Activated CD4-positive, CD25-positive, alpha-beta regulatory T cell treated with anti-CD3 and anti-CD28 coated beads, Interleukin-2, amount 50 U/mL, for 72 hours (primary cell): Measurements from ENCODE around the gene HOXA4.

Experiments used
- DNase-seq: peaks from one replicate; pipeline ENCODE4 v3.0.0; 2021

Gene HOXA4

GRCh38 chr7:27131390-27131819, 848 bp upstream of the HOXA4 start:
- DNase-seq, result no peak

GRCh38 chr7:27129729-27130539, 623 bp downstream of the HOXA4 start:
- DNase-seq, result no peak

GRCh38 chr7:27128776-27129728, 1.5 kb downstream of the HOXA4 start:
- DNase-seq, result no peak

- no peak for DNase-seq
Observed at GRCh38 chr7:27128034-27128433, 2.5 kb downstream of the HOXA4 start.

- no peak for DNase-seq
Observed at GRCh38 chr7:27126596-27127327, 3.8 kb downstream of the HOXA4 start.

- no peak for DNase-seq
Observed at GRCh38 chr7:27125986-27126394, 4.6 kb downstream of the HOXA4 start.

GRCh38 chr7:27124902-27125689, 5.5 kb downstream of the HOXA4 start:
- DNase-seq, result no peak

GRCh38 chr7:27124096-27124901, 6.3 kb downstream of the HOXA4 start:
- no peak for DNase-seq

- no peak for DNase-seq
Observed at GRCh38 chr7:27123477-27124053, 7.0 kb downstream of the HOXA4 start.

- no peak for DNase-seq
Observed at GRCh38 chr7:27123007-27123476, 7.5 kb downstream of the HOXA4 start.

GRCh38 chr7:27122077-27122910, 8.3 kb downstream of the HOXA4 start:
- no peak for DNase-seq

GRCh38 chr7:27121684-27122076, 8.9 kb downstream of the HOXA4 start:
- no peak for DNase-seq

- no peak for DNase-seq
Observed at GRCh38 chr7:27119412-27119911, 11.1 kb downstream of the HOXA4 start.

GRCh38 chr7:27118580-27118979, 12.0 kb downstream of the HOXA4 start:
- DNase-seq, result no peak

- no peak for DNase-seq
Observed at GRCh38 chr7:27117887-27118491, 12.6 kb downstream of the HOXA4 start.

- no peak for DNase-seq
Observed at GRCh38 chr7:27116962-27117886, 13.3 kb downstream of the HOXA4 start.

- no peak for DNase-seq
Observed at GRCh38 chr7:27116031-27116961, 14.3 kb downstream of the HOXA4 start.
